ENCODE measurements around the gene CNP.

GRCh38 chr17:42019509-42020404 is 53.2 kb downstream of the CNP start, which contains the start of gene NKIRAS2:
- TF ChIP-seq CTCF (IDR thresholded peaks at IDR 0.05) (peak; percentile 92 to 95 (median 95)), POLR2AphosphoS5 (IDR thresholded peaks at IDR 0.05) (peak; percentile 55 to 80 (median 76)), EP300 (IDR thresholded peaks at IDR 0.05; ENCODE audit: low read depth) (no peak), POLR2A (IDR thresholded peaks at IDR 0.05) (peak; percentile 71)
